ENCODE results near the gene ASB9.
"Not testable (repeated sequence)": the region's sequence is repeated elsewhere in the genome, so short reads cannot be mapped to it uniquely, and the experiment has no call there.

ASB9 gene

GRCh38 chrX:15269618-15270521 lies at the start of gene ASB9:
Gene ASB9 (minus strand): TSS chrX:15270083. CDS start chrX:15269874, 209 bp downstream.
- no peak for DNase-seq (ENCODE audit: low spot score)

GRCh38 chrX:15319075-15319474 lies 49.2 kb upstream of the ASB9 start:
- no peak for DNase-seq (ENCODE audit: low spot score)

- no peak for DNase-seq (ENCODE audit: low spot score)
Observed at GRCh38 chrX:15315509-15315908, 45.6 kb upstream of the ASB9 start, which contains the start of gene ASB11. Gene ASB11 (minus strand): TSS chrX:15315640. CDS start chrX:15315605, 35 bp downstream.

GRCh38 chrX:15314472-15314871 lies 44.6 kb upstream of the ASB9 start:
- DNase-seq (ENCODE audit: low spot score): no peak

- no peak for DNase-seq (ENCODE audit: low spot score)
Observed at GRCh38 chrX:15311119-15311518, 41.2 kb upstream of the ASB9 start.

- no peak for DNase-seq (ENCODE audit: low spot score)
Observed at GRCh38 chrX:15310117-15310516, 40.2 kb upstream of the ASB9 start.

GRCh38 chrX:15305899-15306298 lies 36.0 kb upstream of the ASB9 start:
- DNase-seq (ENCODE audit: low spot score): not testable (repeated sequence)

GRCh38 chrX:15301924-15302323 lies 32.0 kb upstream of the ASB9 start:
- DNase-seq (ENCODE audit: low spot score): no peak

- DNase-seq (ENCODE audit: low spot score): peak; percentile 8
Observed at GRCh38 chrX:15299941-15300851, 30.3 kb upstream of the ASB9 start.

GRCh38 chrX:15298780-15299179 lies 28.9 kb upstream of the ASB9 start:
- no peak for DNase-seq (ENCODE audit: low spot score)

GRCh38 chrX:15298201-15298600 lies 28.3 kb upstream of the ASB9 start:
- DNase-seq (ENCODE audit: low spot score): no peak

GRCh38 chrX:15293451-15293850 lies 23.6 kb upstream of the ASB9 start:
- no peak for DNase-seq (ENCODE audit: low spot score)

GRCh38 chrX:15292861-15293260 lies 23.0 kb upstream of the ASB9 start:
- DNase-seq (ENCODE audit: low spot score): no peak

GRCh38 chrX:15277604-15278003 lies 7.7 kb upstream of the ASB9 start:
- no peak for DNase-seq (ENCODE audit: low spot score)

- DNase-seq (ENCODE audit: low spot score): no peak
Observed at GRCh38 chrX:15274946-15275345, 5.1 kb upstream of the ASB9 start.

GRCh38 chrX:15273275-15273674 lies 3.4 kb upstream of the ASB9 start:
- not testable (repeated sequence) for DNase-seq (ENCODE audit: low spot score)

GRCh38 chrX:15271757-15272156 lies 1.9 kb upstream of the ASB9 start:
- no peak for DNase-seq (ENCODE audit: low spot score)

GRCh38 chrX:15269120-15269519 lies 763 bp downstream of the ASB9 start:
- no peak for DNase-seq (ENCODE audit: low spot score)

GRCh38 chrX:15254852-15255251 lies 15.0 kb downstream of the ASB9 start:
- DNase-seq (ENCODE audit: low spot score): no peak

- no peak for DNase-seq (ENCODE audit: low spot score)
Observed at GRCh38 chrX:15245896-15246295, 24.0 kb downstream of the ASB9 start.

- no peak for DNase-seq (ENCODE audit: low spot score)
Observed at GRCh38 chrX:15244421-15244820, 25.5 kb downstream of the ASB9 start.

GRCh38 chrX:15242899-15243555 lies 26.9 kb downstream of the ASB9 start:
- no peak for DNase-seq (ENCODE audit: low spot score)
